HepG2 (cell line): Measurements from ENCODE around the gene SPATC1L. TPM values are rescaled to one million over a fixed set of nuclear protein-coding genes. Genes with fewer than 3 reads are reported as not detected.

Experiments used
- ATAC-seq: fragments of 200-7000 bp; cut with Tn5 transposase; 3 replicates; pipeline ENCODE4 v1.9.1; 2020; ENCODE audit warnings: mild to moderate bottlenecking, moderate library complexity
- BruUV-seq: library from RNA; stranded (reverse); fragments of 400-500 nt; replicated peaks from 2 replicates; lab custom pipeline; 2021; lab: Mats Ljungman, UMichigan
- CTCF ChIA-PET: fragments of 300-600 bp; formaldehyde crosslinking; extraction: SDS; loops from one replicate; lab custom pipeline; 2021; ENCODE audit warnings: low total read pairs, inconsistent platforms, low intra/inter-chr PET ratio; lab: Yijun Ruan, JAX
- POLR2A ChIA-PET: fragments of 350-600 bp; sonication (Branson Sonifier 250); formaldehyde crosslinking; loops from one replicate; lab custom pipeline; 2020; ENCODE audit warnings: antibody characterized with exemption, inconsistent platforms; lab: Yijun Ruan, JAX
- DNase-seq: peaks from one replicate; pipeline ENCODE4 v3.0.0-alpha.2; 2015; ENCODE audit warnings: low spot score
- FAIRE-seq: peaks from 3 replicates; lab custom pipeline; 2011; peaks lifted over from hg19 to GRCh38; lab: Jason Lieb, UNC
- H2AFZ ChIP-seq: one replicate; pipeline ENCODE4 v1.6.1; 2011; ENCODE audit warnings: low read length, inconsistent platforms
- H3K27ac ChIP-seq: fragments of 300-600 bp; 3 replicates; pipeline ENCODE4 v1.8.0; 2011; ENCODE audit warnings: mixed run types, mild to moderate bottlenecking, mixed read lengths, low read length, inconsistent platforms; ENCODE audit not compliant: insufficient read depth; ENCODE audit errors: extremely low read length
- H3K27me3 ChIP-seq, 2 experiments: fragments of 200-600 bp in 1 of 2; 2 replicates in 1 of 2; 3 replicates in 1 of 2; pipeline versions ENCODE4 v1.6.0 to v1.8.0; 2011; ENCODE audit warnings: low read length in 2 of 2, mild to moderate bottlenecking in 2 of 2, moderate library complexity in 2 of 2, inconsistent platforms in 1 of 2; ENCODE audit not compliant: insufficient read depth in 2 of 2, control insufficient read depth in 1 of 2
- H3K36me3 ChIP-seq, 2 experiments: fragments of 200-600 bp in 1 of 2; replicated peaks in 1 of 2; 2 replicates in 1 of 2; 3 replicates in 1 of 2; pipeline versions ENCODE4 v1.5.1 to v1.8.0; 2011; ENCODE audit warnings: low read length in 2 of 2, inconsistent platforms in 1 of 2; ENCODE audit not compliant: insufficient read depth in 2 of 2, control insufficient read depth in 1 of 2
- H3K4me1 ChIP-seq: 2 replicates; pipeline ENCODE4 v1.5.1; 2012; ENCODE audit warnings: low read length, inconsistent platforms; ENCODE audit not compliant: insufficient read depth
- H3K4me2 ChIP-seq: 2 replicates; pipeline ENCODE4 v1.6.0; 2011; ENCODE audit warnings: low read depth, low read length, inconsistent platforms
- H3K4me3 ChIP-seq, 3 experiments: fragments of 200-600 bp in 1 of 3; sonication (generic), shearing (Covaris generic) in 1 of 3; replicated peaks in 1 of 3; 2 replicates each; pipeline ENCODE4 v1.5.1; 2011 to 2016; ENCODE audit warnings: low read length in 3 of 3, inconsistent platforms in 2 of 3, low read depth in 2 of 3, mild to moderate bottlenecking in 2 of 3, control low read depth in 1 of 3, mixed read lengths in 1 of 3; ENCODE audit not compliant: insufficient read depth in 1 of 3
- H3K79me2 ChIP-seq: one replicate; pipeline ENCODE4 v1.6.1; 2011; ENCODE audit warnings: low read length, inconsistent platforms; ENCODE audit not compliant: insufficient read depth
- H3K9ac ChIP-seq: 2 replicates; pipeline ENCODE4 v1.6.0; 2011; ENCODE audit warnings: mild to moderate bottlenecking, low read depth, low read length, inconsistent platforms; ENCODE audit not compliant: insufficient read depth
- H3K9me3 ChIP-seq: 2 replicates; pipeline ENCODE4 v1.5.1; 2012; ENCODE audit warnings: mild to moderate bottlenecking, low read length
- H4K20me1 ChIP-seq: 2 replicates; pipeline ENCODE4 v1.6.0; 2011; ENCODE audit warnings: inconsistent platforms, mild to moderate bottlenecking, low read length, moderate library complexity; ENCODE audit not compliant: insufficient read depth
- BORCS8-MEF2B ChIP-seq: sonication (generic); formaldehyde crosslinking; IDR thresholded peaks from 2 replicates; pipeline ENCODE4 v1.8.0; 2022; ENCODE audit warnings: mild to moderate bottlenecking, missing genetic modification reagents
- NAIF1 ChIP-seq: sonication (generic); formaldehyde crosslinking; IDR thresholded peaks from 2 replicates; pipeline ENCODE4 v1.5.0; 2020; ENCODE audit warnings: mild to moderate bottlenecking, missing genetic modification reagents, borderline replicate concordance
- RXRA ChIP-seq: sonication (generic); formaldehyde crosslinking; IDR thresholded peaks from 2 replicates; pipeline ENCODE4 v1.5.1; 2020; ENCODE audit warnings: missing genetic modification reagents
- STAG1 ChIP-seq: sonication (generic); formaldehyde crosslinking; IDR thresholded peaks from 2 replicates; pipeline ENCODE4 v1.4.0; 2020; ENCODE audit warnings: missing genetic modification reagents
- ZNF451 ChIP-seq: sonication (generic); formaldehyde crosslinking; IDR thresholded peaks from 2 replicates; pipeline ENCODE4 v1.5.0; 2020; ENCODE audit warnings: mild to moderate bottlenecking, missing genetic modification reagents
- WGBS: methylation state at CpG from one replicate; pipeline ENCODE4 v1.1.6; 2017; ENCODE audit warnings: low lambda C conversion rate; 5-methylcytosine and 5-hydroxymethylcytosine counted together
- in situ Hi-C: cut with HindIII; loops from 2 replicates; pipeline ENCODE4 v1.10.0; 2017; ENCODE audit warnings: low pct_unique_long_range_greater_than_20kb; ENCODE audit not compliant: extremely low pct_ligation_motif_present
- intact Hi-C: fragments of 100-400 bp; cut with micrococcal nuclease; formaldehyde crosslinking; loops from one replicate; pipeline ENCODE4 v1.10.0; 2022; ENCODE audit not compliant: unreplicated experiment
- polyA plus RNA-seq, 8 experiments: library from polyadenylated mRNA; depleted of rRNA in 3 of 8; stranded (reverse) in 7 of 8; unstranded in 1 of 8; fragments of >200 nt; fragmentation: Illumina TruSeq in 4 of 8; extraction: Trizol in 4 of 8; gene quantifications; 2 replicates each; pipeline versions ENCODE4 v1.2.1 to v1.2.3, GENCODE V29; 2011 to 2016; ENCODE audit warnings: low read depth in 4 of 8, missing spikeins in 1 of 8, mixed read lengths in 1 of 8; ENCODE audit not compliant: insufficient read depth in 1 of 8
- total RNA-seq, 5 experiments: library from RNA; depleted of rRNA; stranded (reverse); fragments of >200 nt; fragmentation: Illumina TruSeq; extraction: Trizol; gene quantifications; 2 replicates each; pipeline ENCODE4 v1.2.3, GENCODE V29; 2016; ENCODE audit warnings: low read depth in 1 of 5

SPATC1L gene
- total and polyA plus RNA-seq, 2 of the 13 experiments (the other 11 are each of a cell fraction or from before 2014, with no cell fraction given), result 1.4 to 3.3 TPM

- no peak for TF ChIP-seq STAG1 (CRISPR knock-in tag)
- TF ChIP-seq ZNF451 (CRISPR knock-in tag), result no peak
Observed at GRCh38 chr21:46196733-46197132, 12.5 kb upstream of the SPATC1L start (continued).

- in situ Hi-C loops (no loop called here), intact Hi-C loops (loop anchor here (10.0 kb wide), 1 partner anchor 221 kb away; no protein-coding TSS in a partner anchor)
- whole genome bisulfite sequencing, result 99% methylated on average over 12 of the region's 20 CpGs
- ATAC-seq (no peak), FAIRE-seq (no peak), DNase-seq (no peak)
- Histone ChIP-seq H4K20me1 (0 out of 2 replicates have a peak, but pooled peaks cover 2% of the 10 kb centered on the region), H3K27me3 (no peaks in the 10 kb centered on the region), H3K9me3 (no peaks in the 10 kb centered on the region), H2AFZ (no peak overlapping the region), H3K4me3 (no peak overlapping the region), H3K9ac (no peak overlapping the region), H3K27ac (no peak overlapping the region), H3K36me3 (peaks cover 26 to 88% of the 10 kb centered on the region in 2 experiments), H3K4me1 (peaks cover 15% of the 10 kb centered on the region; the same call in 1 of the 2 replicates), H3K4me2 (no peak overlapping the region), H3K79me2 (no peaks in the 10 kb centered on the region)
- POLR2A ChIA-PET, result no interaction called here
- TF ChIP-seq RXRA (no peak), NAIF1 (no peak), BORCS8-MEF2B (CRISPR knock-in tag) (0 out of 2 replicates have a peak, but pooled peaks have one; percentile 43)
- CTCF ChIA-PET, result no interaction called here
- BruUV-seq, result no TSS peak
Observed at GRCh38 chr21:46195595-46196195, 11.4 kb upstream of the SPATC1L start.
